Stomach (tissue), 9 donors: ENCODE data around the gene USP24. TPM values are rescaled to one million over a fixed set of nuclear protein-coding genes. Genes with fewer than 3 reads are reported as not detected.

Source experiments
- DNase-seq, 2 donors: peaks; one replicate each; pipeline versions ENCODE4 v3.0.0 to v3.0.0-alpha.2; 2013 to 2019
- H3K27ac ChIP-seq, 5 donors: fragments of 200-600 bp in 4 of 5; sonication (generic) in 4 of 5; one replicate each; pipeline ENCODE4 v1.5.1; 2013 to 2019; ENCODE audit warnings: mild to moderate bottlenecking in 1 of 5, moderate library complexity in 1 of 5
- H3K27me3 ChIP-seq, 3 donors: fragments of 200-600 bp; sonication (generic); one replicate each; pipeline ENCODE4 v1.5.1; 2017 to 2019; ENCODE audit warnings: mixed run types in 1 of 3
- H3K36me3 ChIP-seq, 4 donors: fragments of 200-600 bp; sonication (generic); 1 replicate in 3 of 4; 2 replicates in 1 of 4; pipeline ENCODE4 v1.5.1; 2016 to 2019
- H3K4me1 ChIP-seq, 4 donors: fragments of 200-600 bp; sonication (generic); one replicate each; pipeline ENCODE4 v1.5.1; 2016 to 2019
- H3K4me3 ChIP-seq, 4 donors: fragments of 200-600 bp; sonication (generic) in 3 of 4; one replicate each; pipeline ENCODE4 v1.5.1; 2016 to 2019; ENCODE audit warnings: mild to moderate bottlenecking in 1 of 4
- H3K9me3 ChIP-seq, 4 donors: fragments of 200-600 bp; sonication (generic); one replicate each; pipeline ENCODE4 v1.5.1; 2016 to 2019
- EP300 ChIP-seq: sonication (generic); formaldehyde crosslinking; IDR thresholded peaks from one replicate; pipeline ENCODE4 v1.6.1; 2017; ENCODE audit warnings: antibody characterized with exemption
- POLR2A ChIP-seq, 4 donors: fragments of 450-650 bp; IDR thresholded peaks; one replicate each; pipeline ENCODE4 v1.6.1; 2016; ENCODE audit warnings: antibody characterized with exemption in 4 of 4, control low read depth in 2 of 4, mild to moderate bottlenecking in 1 of 4, moderate library complexity in 1 of 4
- POLR2AphosphoS5 ChIP-seq, 3 donors: sonication (generic); formaldehyde crosslinking; IDR thresholded peaks; one replicate each; pipeline ENCODE4 v1.6.1; 2016; ENCODE audit warnings: antibody characterized with exemption in 3 of 3
- WGBS, 5 donors: extraction: QIAGEN DNeasy Blood & Tissue Kit in 3 of 5; methylation state at CpG; one replicate each; pipeline versions ENCODE4 v1.1.5 to v1.1.7; 2013 to 2018; 5-methylcytosine and 5-hydroxymethylcytosine counted together
- intact Hi-C: fragments of 100-400 bp; cut with DNase I; formaldehyde crosslinking; loops from one replicate; pipeline ENCODE4 v1.15.1; 2023; ENCODE audit warnings: low total_unique reads
- polyA plus RNA-seq, 3 donors: library from polyadenylated mRNA; stranded (reverse); fragments of 200-250 nt; gene quantifications; one replicate each; pipeline ENCODE4 v1.2.3, GENCODE V29; 2013
- total RNA-seq, 5 donors: library from RNA; depleted of rRNA; stranded (reverse); fragments of >200 nt; gene quantifications; one replicate each; pipeline versions ENCODE4 v1.1.0 to v1.2.3, GENCODE V29; 2014 to 2016
- TF ChIP-seq, protein P1 (sequence below), 7 experiments: fragments of 450-650 bp in 4 of 7; fragments of 200-600 bp in 3 of 7; sonication (generic) in 3 of 7; IDR thresholded peaks; one replicate each; pipeline ENCODE4 v1.5.1; 2016 to 2019; ENCODE audit warnings: antibody characterized with exemption in 7 of 7, control low read depth in 2 of 7, mild to moderate bottlenecking in 1 of 7
- donor health status: healthy with polysubstance abuse.
- donor health status: Bipolar disorder and iron deficiency.
- donor health status: healthy.

USP24 gene
- total and polyA plus RNA-seq, 8 donors = 5.5 to 114 (median 17.0) TPM

DNA sequence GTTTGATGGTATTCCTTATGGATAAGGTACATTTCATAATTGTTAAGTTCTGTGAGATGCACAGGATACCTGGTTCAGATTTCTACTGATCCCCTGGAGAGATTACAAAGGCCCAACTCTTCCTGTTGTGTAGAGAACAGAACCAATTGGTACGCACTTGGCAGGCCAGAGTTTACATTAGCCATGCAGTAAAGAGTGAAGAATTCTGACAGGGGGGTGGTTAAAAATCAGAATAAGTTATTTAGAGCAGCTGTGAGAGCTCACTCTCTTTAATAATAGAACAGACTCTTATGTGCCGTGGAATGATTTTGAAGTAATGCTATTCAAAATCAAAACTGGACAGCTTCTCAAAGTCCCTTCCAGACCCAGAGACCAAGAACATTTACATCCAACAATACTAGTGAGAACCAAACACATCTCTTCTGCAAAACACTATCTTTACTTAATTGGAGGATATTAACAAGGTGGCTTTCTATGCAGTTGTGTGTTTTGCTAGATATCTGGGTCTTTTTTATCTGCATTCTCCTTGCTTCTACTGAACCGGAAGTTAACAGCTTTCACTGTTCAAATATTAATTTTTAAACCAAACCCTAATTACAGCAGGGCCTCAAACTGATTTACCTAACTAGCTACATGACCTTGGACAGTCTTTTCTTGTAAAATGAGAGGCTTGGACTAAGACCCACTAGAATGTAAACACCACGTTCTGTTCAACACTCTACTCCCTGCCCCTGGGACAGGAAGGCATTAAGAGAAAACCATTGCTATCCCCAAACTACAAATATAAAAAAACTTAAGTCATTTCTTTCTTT, 4.0 kb downstream of the USP24 start:
- no peaks in the 10 kb centered on the region for H3K36me3 ChIP-seq
- no peak for TF ChIP-seq POLR2A (IDR thresholded peaks at IDR 0.05)
- TF ChIP-seq EP300 = no peak
- TF ChIP-seq, protein P1, sequence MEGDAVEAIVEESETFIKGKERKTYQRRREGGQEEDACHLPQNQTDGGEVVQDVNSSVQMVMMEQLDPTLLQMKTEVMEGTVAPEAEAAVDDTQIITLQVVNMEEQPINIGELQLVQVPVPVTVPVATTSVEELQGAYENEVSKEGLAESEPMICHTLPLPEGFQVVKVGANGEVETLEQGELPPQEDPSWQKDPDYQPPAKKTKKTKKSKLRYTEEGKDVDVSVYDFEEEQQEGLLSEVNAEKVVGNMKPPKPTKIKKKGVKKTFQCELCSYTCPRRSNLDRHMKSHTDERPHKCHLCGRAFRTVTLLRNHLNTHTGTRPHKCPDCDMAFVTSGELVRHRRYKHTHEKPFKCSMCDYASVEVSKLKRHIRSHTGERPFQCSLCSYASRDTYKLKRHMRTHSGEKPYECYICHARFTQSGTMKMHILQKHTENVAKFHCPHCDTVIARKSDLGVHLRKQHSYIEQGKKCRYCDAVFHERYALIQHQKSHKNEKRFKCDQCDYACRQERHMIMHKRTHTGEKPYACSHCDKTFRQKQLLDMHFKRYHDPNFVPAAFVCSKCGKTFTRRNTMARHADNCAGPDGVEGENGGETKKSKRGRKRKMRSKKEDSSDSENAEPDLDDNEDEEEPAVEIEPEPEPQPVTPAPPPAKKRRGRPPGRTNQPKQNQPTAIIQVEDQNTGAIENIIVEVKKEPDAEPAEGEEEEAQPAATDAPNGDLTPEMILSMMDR (IDR thresholded peaks at IDR 0.05) = no peak
- no peak for TF ChIP-seq POLR2AphosphoS5 (IDR thresholded peaks at IDR 0.05)
- peak overlapping the region in 4 of 5 donors; percentile 31 to 98 (median 95) for H3K27ac ChIP-seq
- no peaks in the 10 kb centered on the region for H3K27me3 ChIP-seq
- no peaks in the 10 kb centered on the region for H3K9me3 ChIP-seq
- intact Hi-C loops = no loop called here
- 8 to 16% (median 11%) methylated on average over 4 of the region's 4 CpGs for WGBS, 5 donors
- DNase-seq = peak in 1 of 2 donors; percentile 48
- H3K4me1 ChIP-seq = peaks cover 28 to 85% (median 57%) of the 10 kb centered on the region in 4 donors
- peak overlapping the region in 3 of 4 donors; percentile 13 to 80 (median 13) for H3K4me3 ChIP-seq

DNA sequence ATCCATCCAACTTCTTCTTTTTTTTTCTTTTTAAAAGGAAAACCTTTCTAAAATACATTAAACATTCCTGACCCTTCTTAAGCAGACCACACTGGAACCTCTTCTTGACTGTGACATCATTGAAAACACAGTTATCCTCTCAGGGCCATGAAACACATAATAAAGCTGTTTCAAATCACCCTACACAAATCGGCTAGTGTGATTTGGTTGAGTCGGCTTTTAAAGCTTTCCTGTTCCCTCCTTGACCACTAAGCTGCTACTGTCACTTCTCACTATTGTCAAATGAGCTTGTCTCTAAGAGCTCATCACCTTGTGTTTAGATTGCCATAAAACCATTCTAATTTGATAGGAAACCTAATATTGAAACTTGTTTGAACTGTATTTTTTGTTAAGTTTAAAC, 5.9 kb downstream of the USP24 start:
- Histone ChIP-seq H3K9me3 (no peaks in the 10 kb centered on the region), H3K27me3 (no peaks in the 10 kb centered on the region), H3K4me1 (peaks cover 31 to 100% (median 65%) of the 10 kb centered on the region in 4 donors), H3K27ac (no peak overlapping the region), H3K36me3 (no peaks in the 10 kb centered on the region), H3K4me3 (no peak overlapping the region)
- TF ChIP-seq POLR2A (IDR thresholded peaks at IDR 0.05) (no peak), EP300 (no peak), POLR2AphosphoS5 (IDR thresholded peaks at IDR 0.05) (no peak)
- TF ChIP-seq, protein P1 (IDR thresholded peaks at IDR 0.05) = no peak
- intact Hi-C loops = no loop called here
- DNase-seq = no peak
- WGBS, 5 donors = 25 to 46% (median 33%) methylated on average over 2 of the region's 2 CpGs

DNA sequence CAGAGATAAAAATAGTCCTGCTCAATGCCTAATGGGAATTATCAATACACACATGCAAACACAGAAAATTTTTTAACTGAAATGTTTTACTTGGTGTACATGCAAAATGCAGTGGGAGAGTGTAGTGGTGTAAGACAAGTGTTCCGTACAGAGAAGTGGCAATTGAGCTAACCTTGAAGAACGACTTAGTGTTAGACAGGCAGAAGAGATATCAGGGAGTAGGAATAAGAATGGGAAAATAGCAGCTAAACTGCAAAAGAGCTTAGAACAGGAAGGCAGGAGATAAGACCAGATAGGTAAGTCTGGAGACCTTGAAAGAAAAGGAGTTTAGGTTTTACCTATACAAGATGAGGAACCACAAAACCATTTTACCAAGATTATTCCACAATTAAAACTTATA, 9.0 kb downstream of the USP24 start:
- WGBS, 5 donors = 48 to 68% (median 64%) methylated on average over 2 of the region's 2 CpGs
- no peak for DNase-seq
- H3K9me3 ChIP-seq = no peaks in the 10 kb centered on the region
- TF ChIP-seq EP300 (no peak), POLR2AphosphoS5 (IDR thresholded peaks at IDR 0.05) (no peak), POLR2A (IDR thresholded peaks at IDR 0.05) (no peak)
- TF ChIP-seq, protein P1 (IDR thresholded peaks at IDR 0.05) = no peak
- intact Hi-C loops = no loop called here
- H3K27me3 ChIP-seq = no peaks in the 10 kb centered on the region
- no peak overlapping the region for H3K4me3 ChIP-seq
- H3K4me1 ChIP-seq = peaks cover 11 to 91% (median 48%) of the 10 kb centered on the region in 4 donors
- no peak overlapping the region for H3K27ac ChIP-seq
- H3K36me3 ChIP-seq = no peaks in the 10 kb centered on the region

DNA sequence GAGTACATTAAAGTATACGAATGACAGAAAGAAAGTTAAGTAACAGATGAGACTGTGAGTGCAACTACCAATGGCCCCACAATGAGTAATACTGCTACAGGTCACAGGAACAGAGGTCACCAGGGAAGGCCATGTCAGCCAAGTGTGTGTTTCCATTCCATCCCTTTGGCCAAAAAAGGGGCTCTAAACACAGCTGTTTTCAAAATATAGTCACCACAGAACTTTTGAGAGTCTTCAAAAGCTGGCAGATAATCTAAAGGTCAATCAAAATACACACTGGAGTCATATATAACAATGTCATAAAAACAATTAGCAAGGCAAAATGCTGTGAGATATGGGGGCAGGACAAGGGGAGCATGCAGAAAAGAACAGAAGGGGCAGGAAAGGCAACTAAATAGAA, 10.2 kb downstream of the USP24 start:
- Histone ChIP-seq H3K4me3 (no peak overlapping the region), H3K27ac (no peak overlapping the region), H3K9me3 (no peaks in the 10 kb centered on the region), H3K36me3 (no peaks in the 10 kb centered on the region), H3K4me1 (peaks cover 5 to 83% (median 37%) of the 10 kb centered on the region in 4 donors), H3K27me3 (no peaks in the 10 kb centered on the region)
- WGBS, 5 donors = 47 to 65% (median 56%) methylated on average over 1 of the region's 1 CpG
- TF ChIP-seq EP300 (no peak), POLR2AphosphoS5 (IDR thresholded peaks at IDR 0.05) (no peak), POLR2A (IDR thresholded peaks at IDR 0.05) (no peak)
- TF ChIP-seq, protein P1 (IDR thresholded peaks at IDR 0.05) = no peak
- no peak for DNase-seq
- intact Hi-C loops = no loop called here
